NB4 (cell line): ENCODE measurements around the gene CTU2.
A peak's percentile ranks its signal among the peaks of the same experiment; 100 is the strongest.

Experiments used
- DNase-seq: peaks from one replicate; pipeline ENCODE4 v3.0.0; 2010; ENCODE audit warnings: low read depth
- H3K4me3 ChIP-seq: one replicate; pipeline ENCODE4 v1.5.1; 2011; ENCODE audit warnings: mild to moderate bottlenecking, low read depth, low read length, moderate library complexity
- MYC ChIP-seq: IDR thresholded peaks from 2 replicates; pipeline ENCODE4 v1.6.1; 2011; ENCODE audit warnings: low read depth, low read length
- POLR2A ChIP-seq: IDR thresholded peaks from 2 replicates; pipeline ENCODE4 v1.6.1; 2011; ENCODE audit warnings: mild to moderate bottlenecking; ENCODE audit not compliant: insufficient read length; ENCODE audit errors: extremely low read depth
- TF ChIP-seq, protein P1 (sequence below): IDR thresholded peaks from 2 replicates; pipeline ENCODE4 v1.6.1; 2011; ENCODE audit warnings: low read depth, low read length
- TF ChIP-seq, protein P2 (sequence below): IDR thresholded peaks from one replicate; pipeline ENCODE4 v1.5.1; 2012; ENCODE audit warnings: low read depth, low read length

The CTU2 gene

DNA sequence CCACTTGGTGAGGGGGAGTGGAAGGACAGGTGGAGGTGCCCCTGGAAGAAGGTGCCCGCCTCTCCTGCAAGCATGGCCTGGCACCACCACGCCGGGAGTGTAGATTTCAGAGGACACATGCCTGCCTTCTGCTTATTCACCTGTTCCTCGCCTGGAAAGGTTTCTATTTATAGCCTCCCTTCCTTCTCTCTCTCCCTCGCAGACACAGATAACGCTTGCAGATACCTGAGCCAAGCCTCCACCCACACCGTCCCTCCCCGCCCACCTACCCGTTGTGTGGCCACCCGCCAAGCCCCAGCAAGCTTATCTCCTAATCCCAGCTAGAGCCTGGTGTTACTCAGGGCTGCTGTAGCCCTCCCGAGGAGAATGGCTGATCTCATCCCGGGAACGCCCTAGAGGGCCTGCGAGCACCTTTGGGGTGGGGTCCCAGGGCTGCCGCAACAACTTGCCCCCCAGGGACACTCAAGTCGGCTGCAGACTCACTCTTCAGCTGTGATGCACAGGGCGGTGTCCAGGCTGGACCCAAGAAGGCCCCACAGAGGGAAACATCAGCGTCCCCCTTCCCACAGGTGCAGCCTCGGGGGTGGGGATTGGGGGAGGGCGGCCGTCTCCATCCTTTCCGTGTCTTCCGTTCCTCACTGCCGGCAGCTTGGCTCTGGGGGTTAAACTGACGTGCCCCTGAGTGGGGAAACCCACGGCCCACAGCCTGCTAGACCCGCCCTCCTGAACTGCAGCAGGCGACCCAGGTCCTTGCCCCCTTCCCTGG lies 18.1 kb upstream of the CTU2 start:
- no peak for DNase-seq
- no peak overlapping the region for H3K4me3 ChIP-seq
- TF ChIP-seq, protein P1, sequence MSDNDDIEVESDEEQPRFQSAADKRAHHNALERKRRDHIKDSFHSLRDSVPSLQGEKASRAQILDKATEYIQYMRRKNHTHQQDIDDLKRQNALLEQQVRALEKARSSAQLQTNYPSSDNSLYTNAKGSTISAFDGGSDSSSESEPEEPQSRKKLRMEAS = no peak
- TF ChIP-seq, protein P2, sequence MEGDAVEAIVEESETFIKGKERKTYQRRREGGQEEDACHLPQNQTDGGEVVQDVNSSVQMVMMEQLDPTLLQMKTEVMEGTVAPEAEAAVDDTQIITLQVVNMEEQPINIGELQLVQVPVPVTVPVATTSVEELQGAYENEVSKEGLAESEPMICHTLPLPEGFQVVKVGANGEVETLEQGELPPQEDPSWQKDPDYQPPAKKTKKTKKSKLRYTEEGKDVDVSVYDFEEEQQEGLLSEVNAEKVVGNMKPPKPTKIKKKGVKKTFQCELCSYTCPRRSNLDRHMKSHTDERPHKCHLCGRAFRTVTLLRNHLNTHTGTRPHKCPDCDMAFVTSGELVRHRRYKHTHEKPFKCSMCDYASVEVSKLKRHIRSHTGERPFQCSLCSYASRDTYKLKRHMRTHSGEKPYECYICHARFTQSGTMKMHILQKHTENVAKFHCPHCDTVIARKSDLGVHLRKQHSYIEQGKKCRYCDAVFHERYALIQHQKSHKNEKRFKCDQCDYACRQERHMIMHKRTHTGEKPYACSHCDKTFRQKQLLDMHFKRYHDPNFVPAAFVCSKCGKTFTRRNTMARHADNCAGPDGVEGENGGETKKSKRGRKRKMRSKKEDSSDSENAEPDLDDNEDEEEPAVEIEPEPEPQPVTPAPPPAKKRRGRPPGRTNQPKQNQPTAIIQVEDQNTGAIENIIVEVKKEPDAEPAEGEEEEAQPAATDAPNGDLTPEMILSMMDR = no peak
- TF ChIP-seq MYC (no peak), POLR2A (no peak)

DNA sequence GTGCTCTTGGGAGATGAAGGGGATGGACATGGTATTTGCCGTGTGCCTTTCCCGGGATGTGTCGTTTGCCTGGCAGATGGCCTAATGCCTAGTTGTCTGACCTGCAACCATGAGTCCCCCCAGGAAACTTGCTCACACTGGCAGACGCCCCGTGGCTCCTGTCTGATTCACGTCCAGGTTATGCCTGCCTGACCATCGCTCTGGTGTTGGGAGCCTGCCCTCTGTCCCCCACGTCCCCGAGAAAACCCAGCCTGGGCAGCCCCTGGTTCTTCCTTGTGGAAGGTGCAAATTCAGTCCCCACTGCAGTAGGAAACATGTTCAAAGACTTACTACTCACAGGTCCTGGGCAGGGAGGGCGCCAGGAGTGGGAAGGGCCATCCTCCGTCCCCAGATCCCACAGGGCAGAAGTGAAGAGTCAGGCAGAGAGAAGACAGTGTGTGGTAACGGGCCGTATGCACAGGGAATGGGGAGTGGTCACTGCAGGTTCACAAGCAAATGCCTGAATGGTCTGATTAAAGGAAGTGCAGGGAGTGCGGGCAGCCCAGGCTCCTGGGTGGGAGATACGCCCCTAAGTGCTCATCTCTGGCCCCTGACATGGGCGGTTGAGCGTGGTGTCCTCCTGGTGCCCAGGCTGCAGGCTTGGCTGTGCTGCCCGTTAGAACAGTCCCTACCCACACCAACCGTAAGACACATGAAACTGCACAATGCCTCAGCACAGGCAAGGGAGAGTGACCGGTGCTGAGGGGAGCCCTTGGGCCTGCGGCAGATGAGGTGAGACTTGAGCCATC lies 15.8 kb upstream of the CTU2 start:
- DNase-seq = no peak
- H3K4me3 ChIP-seq = no peak overlapping the region
- no peak for TF ChIP-seq POLR2A
- TF ChIP-seq, protein P1 = no peak
- TF ChIP-seq, protein P2 = no peak
- no peak for TF ChIP-seq MYC

DNA sequence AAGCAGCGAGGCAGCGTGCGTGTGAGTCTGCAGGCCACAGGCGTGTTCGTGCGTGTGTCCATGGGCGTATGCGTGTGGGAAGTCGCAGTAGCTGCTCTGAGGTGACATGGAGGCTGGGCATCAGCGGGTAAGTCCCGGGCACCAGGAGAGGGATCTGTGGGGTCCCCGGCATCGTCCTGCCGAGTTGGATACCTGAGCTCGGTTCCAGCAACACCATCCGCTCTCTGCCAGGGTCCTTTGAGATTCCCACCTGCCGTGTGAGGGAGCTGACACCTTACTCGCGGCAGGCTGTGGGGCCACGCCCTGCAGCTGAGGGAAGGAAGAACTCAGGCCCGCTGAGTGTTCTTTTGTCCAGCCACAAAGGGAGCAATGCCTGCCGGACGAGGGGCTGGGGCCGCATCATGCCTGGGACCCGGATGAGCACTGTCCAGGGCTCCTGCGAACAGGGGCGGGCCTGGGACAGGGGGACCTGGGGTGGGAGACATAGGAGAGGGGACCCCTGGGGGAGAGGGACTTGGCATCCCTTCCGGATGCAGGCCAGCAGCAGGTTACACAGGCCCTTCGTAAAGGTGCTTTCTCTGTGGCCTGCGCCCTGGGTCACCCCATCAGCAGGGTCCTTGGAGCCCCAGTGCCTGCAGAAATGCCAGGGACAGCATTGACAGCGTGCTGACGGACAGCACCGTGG lies 15.0 kb upstream of the CTU2 start:
- no peak overlapping the region for H3K4me3 ChIP-seq
- DNase-seq = no peak
- TF ChIP-seq, protein P1 = no peak
- TF ChIP-seq, protein P2 = no peak
- TF ChIP-seq MYC = no peak
- no peak for TF ChIP-seq POLR2A

DNA sequence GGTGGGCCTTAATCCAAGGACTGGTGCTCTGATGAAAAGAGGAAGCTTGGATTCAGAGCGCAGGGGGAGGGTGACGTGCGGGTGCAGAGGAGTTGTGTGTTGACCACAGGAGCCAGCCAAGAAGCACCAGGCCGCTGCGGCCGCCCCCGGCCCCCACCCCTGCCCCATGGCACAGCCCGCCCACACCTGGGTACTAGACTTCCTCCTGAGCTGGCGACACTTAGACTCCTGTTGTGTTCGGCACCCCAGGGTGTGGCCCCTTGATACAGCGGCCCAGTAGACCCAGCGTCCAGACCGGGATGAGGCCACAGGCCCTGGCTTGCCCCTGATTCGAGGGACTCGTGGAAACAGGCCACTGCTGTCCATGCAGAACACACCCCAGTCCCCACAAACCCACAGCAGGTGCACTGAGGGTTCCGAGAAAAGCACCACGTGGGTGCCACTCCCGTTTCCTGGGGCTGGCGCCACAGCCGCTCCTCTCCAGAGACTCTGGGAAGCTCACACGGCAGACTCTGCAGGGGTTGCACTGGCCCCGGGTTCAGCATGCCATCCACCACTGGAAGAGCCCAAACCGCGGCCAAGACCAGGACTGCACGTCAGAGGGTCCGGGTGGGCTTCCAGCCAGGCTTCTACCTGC lies 14.3 kb upstream of the CTU2 start:
- DNase-seq = peak; percentile 98

DNA sequence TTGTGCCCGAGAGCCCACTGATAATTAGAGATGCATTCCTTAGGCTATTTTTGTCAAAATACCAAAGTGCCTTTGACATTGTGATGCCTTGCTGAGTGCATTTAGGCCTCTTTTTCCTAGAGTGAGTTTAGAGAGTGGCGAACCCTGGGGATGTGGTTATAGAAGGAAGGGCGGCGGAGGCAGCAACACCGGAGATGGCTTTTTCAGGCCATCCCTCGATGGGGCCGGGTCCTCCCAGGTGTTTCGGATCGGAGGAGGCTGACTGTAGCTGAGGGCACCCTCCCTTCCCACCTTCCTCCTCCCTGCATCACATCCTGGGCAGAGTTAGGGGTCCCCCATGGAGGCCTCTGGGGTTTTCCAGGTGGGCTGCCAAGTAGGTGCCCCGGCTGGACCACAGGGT lies 13.4 kb upstream of the CTU2 start:
- no peak overlapping the region for H3K4me3 ChIP-seq
- no peak for DNase-seq
- TF ChIP-seq, protein P2 = no peak
- no peak for TF ChIP-seq POLR2A
- TF ChIP-seq, protein P1 = no peak
- TF ChIP-seq MYC = no peak

More for the DNA sequence above, 14.3 kb upstream of the CTU2 start:
- TF ChIP-seq, protein P2 = no peak
- TF ChIP-seq POLR2A (no peak), MYC (peak; percentile 71; the same call in 1 of the 2 replicates)
- TF ChIP-seq, protein P1 = peak; percentile 88
- no peak overlapping the region for H3K4me3 ChIP-seq
